Progenitor cell of endocrine pancreas (in vitro differentiated cells): Measurements from ENCODE around the gene MRM1. TPM values are rescaled to one million over a fixed set of nuclear protein-coding genes. Genes with fewer than 3 reads are reported as not detected.

Experiments
- DNase-seq: peaks from one replicate; pipeline ENCODE4 v3.0.0; 2021; ENCODE audit warnings: low spot score; ENCODE audit not compliant: unreplicated experiment
- H3K27ac Mint-ChIP-seq: 2 replicates; pipeline ENCODE4 v1.8.0; 2021; ENCODE audit warnings: mild to moderate bottlenecking, moderate library complexity, mixed read lengths
- H3K27me3 Mint-ChIP-seq: 2 replicates; pipeline ENCODE4 v1.8.0; 2021; ENCODE audit warnings: mixed read lengths
- H3K36me3 Mint-ChIP-seq: 2 replicates; pipeline ENCODE4 v1.8.0; 2022; ENCODE audit warnings: mixed read lengths; ENCODE audit not compliant: insufficient read depth
- H3K4me1 Mint-ChIP-seq: 2 replicates; pipeline ENCODE4 v1.8.0; 2021; ENCODE audit warnings: low read depth, mixed read lengths
- H3K4me3 Mint-ChIP-seq: 2 replicates; pipeline ENCODE4 v1.8.0; 2021; ENCODE audit warnings: low read depth, mild to moderate bottlenecking, moderate library complexity, mixed read lengths
- H3K9me3 Mint-ChIP-seq: 2 replicates; pipeline ENCODE4 v1.8.0; 2021; ENCODE audit warnings: low read depth, mixed read lengths
- CTCF ChIP-seq: fragments of 200-600 bp; sonication (generic); IDR thresholded peaks from one replicate; pipeline ENCODE4 v1.5.0; 2021; ENCODE audit warnings: antibody characterized with exemption, mild to moderate bottlenecking; ENCODE audit not compliant: unreplicated experiment
- total RNA-seq: library from RNA; stranded (reverse); gene quantifications from 2 replicates; pipeline ENCODE4 v1.2.1, GENCODE V29; 2021

Gene MRM1
- total RNA-seq, 1 donor from 2014 or later, result 6.6 TPM

GRCh38 chr17:36632916-36633771 lies 31.8 kb downstream of the MRM1 start:
- no peak overlapping the region for H3K4me3 Mint-ChIP-seq
- no peaks in the 10 kb centered on the region for H3K9me3 Mint-ChIP-seq
- H3K4me1 Mint-ChIP-seq, result no peaks in the 10 kb centered on the region
- no peak for TF ChIP-seq CTCF
- no peak overlapping the region for H3K27ac Mint-ChIP-seq
- no peak for DNase-seq
- H3K27me3 Mint-ChIP-seq, result peaks cover 64% of the 10 kb centered on the region
- H3K36me3 Mint-ChIP-seq, result no peaks in the 10 kb centered on the region

- TF ChIP-seq CTCF, result no peak
- no peak for DNase-seq
- no peak overlapping the region for H3K4me3 Mint-ChIP-seq
- H3K36me3 Mint-ChIP-seq, result no peaks in the 10 kb centered on the region
- no peaks in the 10 kb centered on the region for H3K9me3 Mint-ChIP-seq
- H3K4me1 Mint-ChIP-seq, result peaks cover 8% of the 10 kb centered on the region
- no peak overlapping the region for H3K27ac Mint-ChIP-seq
- peaks cover 83% of the 10 kb centered on the region for H3K27me3 Mint-ChIP-seq
Observed at GRCh38 chr17:36640346-36640745, 39.0 kb downstream of the MRM1 start.

- no peak for TF ChIP-seq CTCF
- Mint-ChIP-seq H3K36me3 (no peaks in the 10 kb centered on the region), H3K27me3 (peaks cover 85% of the 10 kb centered on the region), H3K27ac (no peak overlapping the region), H3K4me1 (peaks cover 8% of the 10 kb centered on the region), H3K4me3 (no peak overlapping the region), H3K9me3 (no peaks in the 10 kb centered on the region)
- no peak for DNase-seq
Observed at GRCh38 chr17:36640836-36641235, 39.5 kb downstream of the MRM1 start.

- no peaks in the 10 kb centered on the region for H3K9me3 Mint-ChIP-seq
- no peak for DNase-seq
- no peak overlapping the region for H3K27ac Mint-ChIP-seq
- peaks cover 89% of the 10 kb centered on the region for H3K27me3 Mint-ChIP-seq
- no peaks in the 10 kb centered on the region for H3K36me3 Mint-ChIP-seq
- TF ChIP-seq CTCF, result no peak
- peaks cover 8% of the 10 kb centered on the region for H3K4me1 Mint-ChIP-seq
- peak overlapping the region; percentile 69 for H3K4me3 Mint-ChIP-seq
Observed at GRCh38 chr17:36641331-36641876, 40.0 kb downstream of the MRM1 start.

- Mint-ChIP-seq H3K27ac (no peak overlapping the region), H3K4me1 (peaks cover 8% of the 10 kb centered on the region), H3K9me3 (no peaks in the 10 kb centered on the region), H3K36me3 (no peaks in the 10 kb centered on the region), H3K27me3 (peaks cover 90% of the 10 kb centered on the region), H3K4me3 (peak overlapping the region; percentile 69)
- peak; percentile 25 for DNase-seq
- TF ChIP-seq CTCF, result no peak
Observed at GRCh38 chr17:36641877-36642845, 40.8 kb downstream of the MRM1 start.
